ENCODE measurements around the gene ADGRG7.
"Not testable (repeated sequence)": the region's sequence is repeated elsewhere in the genome, so short reads cannot be mapped to it uniquely, and the experiment has no call there.

Gene ADGRG7

DNA sequence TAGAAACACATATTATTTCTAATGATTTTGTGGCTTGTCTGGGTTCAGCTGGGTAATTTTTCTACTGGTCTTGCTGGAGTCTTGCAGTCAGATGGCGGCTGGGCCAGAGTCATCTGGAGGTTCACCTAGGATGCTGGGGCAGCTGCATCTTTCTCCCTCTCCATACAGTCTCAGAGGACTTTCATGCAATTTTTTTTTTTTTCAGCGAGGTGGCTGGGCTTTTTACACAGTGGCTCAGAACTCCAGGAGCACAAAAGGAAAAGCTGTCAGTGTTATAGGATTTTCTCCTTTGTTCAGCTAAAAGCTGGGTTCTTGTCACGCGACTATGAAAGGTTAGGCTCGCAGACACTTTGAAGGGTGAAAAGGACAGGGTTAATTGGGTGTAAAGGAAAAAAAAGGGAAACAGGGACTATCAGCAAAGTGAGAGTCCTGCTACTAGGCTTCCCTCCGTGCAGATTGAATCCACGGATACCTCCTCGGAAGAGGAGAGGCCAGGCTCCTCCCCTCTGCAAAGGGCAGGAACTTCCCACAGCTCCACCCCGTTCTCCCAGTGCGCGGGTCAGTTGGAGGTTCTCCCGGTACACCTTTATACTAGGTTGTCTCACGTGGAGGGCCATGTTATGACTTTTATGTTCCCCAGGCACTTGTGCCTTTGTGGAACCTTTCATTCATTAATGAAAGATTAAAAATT, 44.3 kb downstream of the ADGRG7 start:
- no peaks in the 10 kb centered on the region for H3K79me1 ChIP-seq (ENCODE audit: low read length)
- no peak overlapping the region for H4K8ac ChIP-seq (ENCODE audit: low read depth, low read length)
- H3K27me3 ChIP-seq (ENCODE audit: insufficient read depth, low read length, poor library complexity): no peaks in the 10 kb centered on the region
- no CpG with 5 or more reads among the region's 13 CpGs for WGBS (ENCODE audit: extremely low coverage, insufficient coverage, low lambda C conversion rate)
- no peak overlapping the region for H3K18ac ChIP-seq (ENCODE audit: low read length)
- H4K5ac ChIP-seq (ENCODE audit: low read length): no peak overlapping the region
- H2BK120ac ChIP-seq (ENCODE audit: low read depth, low read length): no peak overlapping the region
- H2AK5ac ChIP-seq (ENCODE audit: low read length): no peak overlapping the region
- H3K4me3 ChIP-seq (ENCODE audit: low read length): no peak overlapping the region
- peak; percentile 22 for DNase-seq
- H3K4me2 ChIP-seq (ENCODE audit: low read length): no peak overlapping the region
- no peak overlapping the region for H3K27ac ChIP-seq (ENCODE audit: low read depth, low read length)
- no peaks in the 10 kb centered on the region for H3K79me2 ChIP-seq (ENCODE audit: control insufficient read depth, insufficient read depth, low read length)
- no peak overlapping the region for H3K4ac ChIP-seq (ENCODE audit: low read depth, low read length)
- H3K9ac ChIP-seq (ENCODE audit: low read length): no peak overlapping the region
- no peak overlapping the region for H3K56ac ChIP-seq (ENCODE audit: low read length)
- no peak overlapping the region for H3K23ac ChIP-seq (ENCODE audit: low read length)
- no peaks in the 10 kb centered on the region for H3K36me3 ChIP-seq (ENCODE audit: control insufficient read depth, insufficient read depth, low read length)
- no peak overlapping the region for H2BK5ac ChIP-seq (ENCODE audit: low read length)
- H2BK15ac ChIP-seq (replicated peaks; ENCODE audit: low read depth): no peak overlapping the region
- H3K4me1 ChIP-seq (ENCODE audit: control insufficient read depth, low read depth, low read length): peaks cover 2% of the 10 kb centered on the region

- no peak overlapping the region for H2BK5ac ChIP-seq (ENCODE audit: low read length)
- WGBS (ENCODE audit: extremely low coverage, insufficient coverage, low lambda C conversion rate): no CpG with 5 or more reads among the region's 2 CpGs
- no peaks in the 10 kb centered on the region for H3K79me1 ChIP-seq (ENCODE audit: low read length)
- H3K27ac ChIP-seq (ENCODE audit: low read depth, low read length): no peak overlapping the region
- H3K27me3 ChIP-seq (ENCODE audit: insufficient read depth, low read length, poor library complexity): no peaks in the 10 kb centered on the region
- no peak overlapping the region for H4K8ac ChIP-seq (ENCODE audit: low read depth, low read length)
- no peak overlapping the region for H3K18ac ChIP-seq (ENCODE audit: low read length)
- no peak overlapping the region for H2BK15ac ChIP-seq (replicated peaks; ENCODE audit: low read depth)
- H2AK5ac ChIP-seq (ENCODE audit: low read length): no peak overlapping the region
- H3K56ac ChIP-seq (ENCODE audit: low read length): no peak overlapping the region
- no peak overlapping the region for H3K4me3 ChIP-seq (ENCODE audit: low read length)
- H2BK120ac ChIP-seq (ENCODE audit: low read depth, low read length): no peak overlapping the region
- H3K36me3 ChIP-seq (ENCODE audit: control insufficient read depth, insufficient read depth, low read length): no peaks in the 10 kb centered on the region
- DNase-seq: peak; percentile 59
- H3K79me2 ChIP-seq (ENCODE audit: control insufficient read depth, insufficient read depth, low read length): no peaks in the 10 kb centered on the region
- no peak overlapping the region for H3K4me2 ChIP-seq (ENCODE audit: low read length)
- no peak overlapping the region for H3K4ac ChIP-seq (ENCODE audit: low read depth, low read length)
- peaks cover 2% of the 10 kb centered on the region for H3K4me1 ChIP-seq (ENCODE audit: control insufficient read depth, low read depth, low read length)
- H3K9ac ChIP-seq (ENCODE audit: low read length): no peak overlapping the region
- H4K5ac ChIP-seq (ENCODE audit: low read length): no peak overlapping the region
- no peak overlapping the region for H3K23ac ChIP-seq (ENCODE audit: low read length)
Observed at GRCh38 chr3:100656945-100657344, 47.5 kb downstream of the ADGRG7 start.

- H3K23ac ChIP-seq (ENCODE audit: low read length); H3K79me1 ChIP-seq (ENCODE audit: low read length); H3K9ac ChIP-seq (ENCODE audit: low read length); H4K5ac ChIP-seq (ENCODE audit: low read length); H3K4me1 ChIP-seq (ENCODE audit: control insufficient read depth, low read depth, low read length); H3K36me3 ChIP-seq (ENCODE audit: control insufficient read depth, insufficient read depth, low read length); H3K4me2 ChIP-seq (ENCODE audit: low read length); H2AK5ac ChIP-seq (ENCODE audit: low read length); H2BK120ac ChIP-seq (ENCODE audit: low read depth, low read length); H3K56ac ChIP-seq (ENCODE audit: low read length); H3K18ac ChIP-seq (ENCODE audit: low read length); H4K8ac ChIP-seq (ENCODE audit: low read depth, low read length); H3K4ac ChIP-seq (ENCODE audit: low read depth, low read length); DNase-seq; H2BK5ac ChIP-seq (ENCODE audit: low read length); H3K27ac ChIP-seq (ENCODE audit: low read depth, low read length); H3K27me3 ChIP-seq (ENCODE audit: insufficient read depth, low read length, poor library complexity); H2BK15ac ChIP-seq (replicated peaks; ENCODE audit: low read depth); H3K4me3 ChIP-seq (ENCODE audit: low read length); H3K79me2 ChIP-seq (ENCODE audit: control insufficient read depth, insufficient read depth, low read length): not testable (repeated sequence)
Observed at GRCh38 chr3:100661294-100661693, 51.9 kb downstream of the ADGRG7 start.

- no peak overlapping the region for H3K27ac ChIP-seq (ENCODE audit: low read depth, low read length)
Observed at GRCh38 chr3:100662113-100662823, 52.9 kb downstream of the ADGRG7 start.

GRCh38 chr3:100665230-100665629, 55.8 kb downstream of the ADGRG7 start:
- WGBS (ENCODE audit: extremely low coverage, insufficient coverage, low lambda C conversion rate): no CpG with 5 or more reads among the region's 7 CpGs

More at GRCh38 chr3:100662113-100662823, 52.9 kb downstream of the ADGRG7 start:
- Histone ChIP-seq H3K4me3 (ENCODE audit: low read length) (no peak overlapping the region), H2AK5ac (ENCODE audit: low read length) (no peak overlapping the region), H4K5ac (ENCODE audit: low read length) (no peak overlapping the region), H3K27me3 (ENCODE audit: insufficient read depth, low read length, poor library complexity) (no peaks in the 10 kb centered on the region), H3K79me1 (ENCODE audit: low read length) (no peaks in the 10 kb centered on the region), H3K4me2 (ENCODE audit: low read length) (no peak overlapping the region), H3K4ac (ENCODE audit: low read depth, low read length) (no peak overlapping the region), H2BK15ac (replicated peaks; ENCODE audit: low read depth) (no peak overlapping the region), H2BK120ac (ENCODE audit: low read depth, low read length) (no peak overlapping the region), H3K4me1 (ENCODE audit: control insufficient read depth, low read depth, low read length) (peaks cover under 1% of the 10 kb centered on the region), H3K23ac (ENCODE audit: low read length) (no peak overlapping the region), H4K8ac (ENCODE audit: low read depth, low read length) (no peak overlapping the region), H2BK5ac (ENCODE audit: low read length) (no peak overlapping the region), H3K79me2 (ENCODE audit: control insufficient read depth, insufficient read depth, low read length) (no peaks in the 10 kb centered on the region), H3K9ac (ENCODE audit: low read length) (no peak overlapping the region), H3K56ac (ENCODE audit: low read length) (no peak overlapping the region), H3K36me3 (ENCODE audit: control insufficient read depth, insufficient read depth, low read length) (no peaks in the 10 kb centered on the region), H3K18ac (ENCODE audit: low read length) (no peak overlapping the region)
- whole genome bisulfite sequencing (ENCODE audit: extremely low coverage, insufficient coverage, low lambda C conversion rate): no CpG with 5 or more reads among the region's 2 CpGs
- peak; percentile 51 for DNase-seq

More at GRCh38 chr3:100665230-100665629, 55.8 kb downstream of the ADGRG7 start:
- Histone ChIP-seq H3K79me1 (ENCODE audit: low read length) (no peaks in the 10 kb centered on the region), H3K36me3 (ENCODE audit: control insufficient read depth, insufficient read depth, low read length) (no peaks in the 10 kb centered on the region), H3K23ac (ENCODE audit: low read length) (no peak overlapping the region), H3K27ac (ENCODE audit: low read depth, low read length) (no peak overlapping the region), H3K79me2 (ENCODE audit: control insufficient read depth, insufficient read depth, low read length) (no peaks in the 10 kb centered on the region), H2AK5ac (ENCODE audit: low read length) (no peak overlapping the region), H3K27me3 (ENCODE audit: insufficient read depth, low read length, poor library complexity) (no peaks in the 10 kb centered on the region), H3K4me3 (ENCODE audit: low read length) (no peak overlapping the region), H2BK5ac (ENCODE audit: low read length) (no peak overlapping the region), H3K18ac (ENCODE audit: low read length) (no peak overlapping the region), H3K9ac (ENCODE audit: low read length) (no peak overlapping the region), H3K4me1 (ENCODE audit: control insufficient read depth, low read depth, low read length) (no peaks in the 10 kb centered on the region), H2BK120ac (ENCODE audit: low read depth, low read length) (no peak overlapping the region), H2BK15ac (replicated peaks; ENCODE audit: low read depth) (no peak overlapping the region), H3K56ac (ENCODE audit: low read length) (no peak overlapping the region), H4K8ac (ENCODE audit: low read depth, low read length) (no peak overlapping the region), H3K4ac (ENCODE audit: low read depth, low read length) (no peak overlapping the region), H3K4me2 (ENCODE audit: low read length) (no peak overlapping the region), H4K5ac (ENCODE audit: low read length) (no peak overlapping the region)
- no peak for DNase-seq

Data from mesendoderm (in vitro differentiated cells).